ENCODE data around the gene EML4.

- TF ChIP-seq POLR2A (IDR thresholded peaks at IDR 0.05; ENCODE audit: low read depth) (no peak), POLR2AphosphoS5 (IDR thresholded peaks at IDR 0.05) (no peak), CTCF (IDR thresholded peaks at IDR 0.05) (no peak)
Measured at GRCh38 chr2:42192652-42193566, 23.8 kb downstream of the EML4 start.
